ACHN (cell line): Measurements from ENCODE around the gene GNL2.
A peak's percentile ranks its signal among the peaks of the same experiment; 100 is the strongest.
"Not testable (repeated sequence)": the region's sequence is repeated elsewhere in the genome, so short reads cannot be mapped to it uniquely, and the experiment has no call there.

ENCODE experiments used
- DNase-seq: peaks from one replicate; pipeline ENCODE4 v3.0.0-alpha.2; 2015
- in situ Hi-C: cut with HindIII; loops from 2 replicates; pipeline ENCODE4 v1.10.0; 2017; ENCODE audit warnings: low sequenced_read_pairs, low pct_ligation_motif_present, low pct_unique_long_range_greater_than_20kb

GNL2 gene

GRCh38 chr1:37612186-37612585, 16.4 kb upstream of the GNL2 start:
- in situ Hi-C loops: no loop called here
- no peak for DNase-seq

DNA sequence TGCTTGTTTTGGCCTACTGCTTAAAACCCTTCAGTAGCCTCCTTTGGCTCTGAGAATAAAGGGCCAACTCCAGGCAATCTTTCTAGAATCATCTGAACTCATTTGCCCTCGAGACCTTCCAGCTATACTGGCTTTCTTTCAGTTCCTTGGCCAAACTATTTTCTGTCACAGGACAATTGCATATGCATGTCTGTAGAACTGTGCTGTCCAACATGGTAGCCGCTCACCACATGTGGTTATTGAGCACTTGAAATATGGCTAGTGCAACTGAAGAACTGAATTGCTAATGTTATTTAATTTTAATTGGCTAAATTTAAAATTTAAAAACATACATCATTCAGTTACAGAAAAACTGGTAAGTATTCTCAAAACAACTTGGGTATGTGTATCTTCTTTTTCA, 14.3 kb upstream of the GNL2 start:
- no peak for DNase-seq

DNA sequence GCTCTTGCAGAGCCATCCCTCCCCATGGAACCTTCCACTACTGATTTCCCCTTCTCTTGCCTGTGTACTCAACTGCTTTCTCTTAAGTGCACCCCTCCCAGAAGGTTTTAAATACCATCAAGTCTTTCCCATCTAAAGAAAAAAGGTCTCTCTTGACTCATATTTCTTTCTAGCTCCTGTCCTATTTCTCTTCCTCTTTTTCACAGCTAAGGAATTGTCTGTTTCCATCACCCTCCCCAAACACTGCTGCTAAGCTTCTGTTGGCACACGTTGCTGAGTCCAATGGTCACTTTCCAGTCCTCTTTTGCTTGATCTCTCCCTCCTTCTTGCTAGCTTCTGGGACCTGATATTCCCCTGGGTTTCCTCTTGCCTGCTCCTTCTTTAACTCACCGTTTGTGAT, 13.3 kb upstream of the GNL2 start:
- in situ Hi-C loops: no loop called here
- DNase-seq: no peak

More for the DNA sequence above, 14.3 kb upstream of the GNL2 start:
- in situ Hi-C loops: no loop called here

GRCh38 chr1:37606481-37607263, 10.9 kb upstream of the GNL2 start:
- in situ Hi-C loops: no loop called here
- no peak for DNase-seq

DNA sequence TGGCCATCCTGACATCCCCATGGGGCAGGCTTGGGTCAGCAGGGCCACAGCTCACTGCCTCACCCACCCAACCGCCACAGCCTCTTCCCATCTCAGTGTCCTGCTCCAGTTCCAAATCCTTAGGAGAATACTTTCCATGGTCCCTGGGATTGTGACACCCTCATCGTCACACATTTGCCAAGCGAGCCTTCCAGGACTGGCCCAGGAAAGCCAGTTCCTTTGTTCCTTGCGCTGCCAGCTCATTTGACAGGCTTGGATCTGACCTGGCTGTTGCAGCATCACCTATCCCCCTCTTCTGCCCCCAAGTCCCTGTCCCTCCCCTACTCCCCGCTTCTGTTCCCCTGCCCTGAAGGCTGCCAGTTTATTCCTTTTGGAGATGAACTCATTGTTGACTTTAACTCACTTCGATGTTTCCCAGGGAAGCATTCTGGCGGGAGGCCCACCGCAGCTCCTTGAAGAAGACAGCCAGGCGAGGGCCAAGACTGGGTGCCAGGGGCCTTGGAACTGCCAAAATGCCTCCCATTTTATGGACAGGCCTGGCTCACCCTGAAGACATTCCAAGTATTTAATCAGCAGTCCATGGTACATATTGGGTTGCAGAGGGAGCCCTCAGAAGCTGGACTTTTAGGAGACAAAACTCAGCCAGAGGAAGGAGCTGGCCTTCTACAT, 10.2 kb upstream of the GNL2 start:
- in situ Hi-C loops: no loop called here
- no peak for DNase-seq

GRCh38 chr1:37605061-37605650, 9.4 kb upstream of the GNL2 start:
- in situ Hi-C loops: no loop called here
- no peak for DNase-seq

DNA sequence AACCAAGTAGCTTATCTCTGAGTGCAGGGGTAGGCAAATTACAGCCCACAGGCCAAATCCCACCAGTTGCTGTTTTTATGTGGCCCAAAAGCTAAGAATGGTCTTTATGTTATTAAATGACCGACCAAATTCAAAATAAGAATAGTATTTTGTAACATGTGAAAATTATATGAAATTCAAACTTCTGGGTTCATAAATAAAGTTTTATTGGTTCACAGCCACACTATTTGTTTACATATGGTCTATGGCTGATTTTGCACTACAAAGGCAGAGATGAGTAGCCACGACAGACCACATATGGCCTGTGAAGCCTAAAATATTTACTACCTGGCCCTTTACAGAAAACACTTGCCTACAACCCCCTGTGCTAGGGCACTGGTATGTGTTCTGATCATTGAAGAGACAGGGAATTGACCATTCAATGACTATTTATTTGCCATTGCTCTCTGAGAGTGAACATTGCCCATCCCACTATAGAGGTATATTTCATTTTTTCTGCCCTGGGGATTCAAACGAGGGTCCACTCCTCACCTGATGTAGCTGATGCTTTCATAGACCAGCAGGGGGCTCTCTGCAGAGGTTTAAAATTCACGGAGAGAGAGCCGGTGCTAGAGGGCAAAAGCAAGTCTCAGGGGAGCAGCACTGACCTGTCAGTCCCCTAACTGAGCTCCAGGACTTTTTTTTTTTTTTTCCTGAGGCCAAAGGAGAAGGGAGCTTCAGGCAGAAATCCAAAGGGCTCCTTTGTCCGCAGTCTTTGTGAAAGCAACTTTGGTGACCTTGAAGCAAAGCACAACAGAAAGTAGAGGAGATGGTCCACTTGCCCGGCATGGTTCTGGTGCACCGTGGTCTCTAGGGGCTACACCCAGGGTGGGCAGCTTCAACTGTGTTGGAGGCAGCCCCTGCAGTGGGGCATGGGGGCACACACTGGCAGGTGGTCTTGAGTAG, 7.3 kb upstream of the GNL2 start:
- DNase-seq: peak; percentile 50
- in situ Hi-C loops: no loop called here

DNA sequence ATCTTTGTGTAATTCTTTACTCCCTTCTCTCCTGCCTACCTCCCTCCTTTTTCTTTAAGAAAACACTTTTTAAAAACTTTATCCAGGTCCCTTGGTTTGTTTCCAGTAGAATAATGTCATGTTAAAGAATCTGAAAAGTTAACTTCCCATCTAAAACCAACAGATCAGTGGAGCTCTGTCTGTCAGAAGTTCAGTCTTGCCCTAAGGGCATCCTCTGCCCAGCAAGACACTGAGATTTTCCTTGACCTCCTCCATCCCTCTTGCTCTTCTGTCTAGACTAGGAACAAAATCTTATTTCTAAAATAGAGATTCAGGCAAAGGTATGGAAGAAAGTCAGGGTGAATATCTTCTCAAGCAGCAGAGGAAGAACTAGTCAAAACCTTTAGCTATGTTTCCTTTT, 5.7 kb upstream of the GNL2 start:
- DNase-seq: no peak

GRCh38 chr1:37599940-37600339, 4.2 kb upstream of the GNL2 start:
- in situ Hi-C loops: no loop called here
- DNase-seq: no peak

More for the DNA sequence above, 5.7 kb upstream of the GNL2 start:
- in situ Hi-C loops: no loop called here

- no peak for DNase-seq
- in situ Hi-C loops: no loop called here
These were observed 488 bp upstream of the GNL2 start for GRCh38 chr1:37596182-37596667.

- DNase-seq: no peak
- in situ Hi-C loops: no loop called here
These were observed 2.0 kb downstream of the GNL2 start for GRCh38 chr1:37593726-37594125.

DNA sequence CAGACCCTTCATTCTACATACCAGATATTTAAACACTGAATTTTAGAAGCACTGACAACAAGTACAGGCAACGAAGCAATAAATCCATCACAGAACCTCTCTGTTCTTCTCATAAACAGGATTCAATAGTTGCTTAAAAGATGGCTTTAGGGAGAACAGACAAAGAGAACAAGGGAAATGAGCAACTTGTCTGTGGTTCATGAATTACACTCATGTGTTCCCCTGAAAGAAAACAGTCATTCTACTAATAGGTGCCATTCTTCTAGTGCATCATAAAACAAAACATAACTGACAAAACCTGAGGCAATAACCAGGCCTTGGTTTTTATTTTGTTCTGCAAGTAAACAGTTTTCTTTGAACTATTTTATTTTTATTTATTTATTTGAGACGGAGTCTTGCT, 6.8 kb downstream of the GNL2 start:
- in situ Hi-C loops: no loop called here
- no peak for DNase-seq

DNA sequence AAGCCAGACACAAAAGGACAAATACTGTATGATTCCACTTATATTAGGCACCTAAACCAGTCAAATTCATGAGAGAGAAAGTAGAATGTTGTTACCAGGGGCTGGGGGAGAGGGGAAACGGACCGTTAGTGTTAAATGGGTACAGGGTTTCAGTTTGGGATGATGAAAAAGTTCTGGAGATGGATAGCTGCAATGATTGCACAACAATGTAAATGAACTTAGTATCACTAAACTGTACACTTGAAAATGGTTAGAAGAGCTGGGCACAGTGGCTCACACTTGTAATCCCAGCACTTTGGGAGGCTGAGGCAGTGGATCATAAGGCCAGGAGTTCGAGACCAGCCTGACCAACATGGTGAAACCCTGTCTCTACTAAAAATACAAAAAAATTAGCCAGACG, 11.2 kb downstream of the GNL2 start:
- in situ Hi-C loops: not testable (repeated sequence)

DNA sequence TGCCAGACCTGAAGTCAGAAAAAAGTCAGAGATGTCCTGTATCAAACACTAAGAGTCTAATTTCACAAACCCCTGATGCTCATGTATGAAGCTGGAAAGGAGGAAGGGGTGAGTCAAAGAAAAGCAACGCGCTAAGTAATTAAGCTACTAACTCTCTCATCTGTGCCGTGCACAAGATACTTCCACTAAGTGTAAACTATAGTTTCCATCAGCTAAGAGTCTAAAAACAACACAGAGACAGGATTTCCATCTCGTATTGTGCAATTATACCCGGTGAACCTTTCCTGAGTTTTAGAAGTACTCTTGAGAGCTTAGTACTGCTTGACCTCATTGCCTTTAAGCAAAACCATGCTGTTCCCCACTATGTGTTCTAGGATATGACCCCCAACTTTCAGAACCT, 20.0 kb downstream of the GNL2 start:
- no peak for DNase-seq
- in situ Hi-C loops: no loop called here

More for the DNA sequence above, 11.2 kb downstream of the GNL2 start:
- DNase-seq: not testable (repeated sequence)

GRCh38 chr1:37574834-37575480, 20.8 kb downstream of the GNL2 start:
- in situ Hi-C loops: no loop called here
- DNase-seq: no peak

- no peak for DNase-seq
These were observed 25.0 kb downstream of the GNL2 start for GRCh38 chr1:37570528-37571334.

GRCh38 chr1:37567023-37567422, 28.7 kb downstream of the GNL2 start:
- DNase-seq: no peak
- in situ Hi-C loops: no loop called here

More at GRCh38 chr1:37570528-37571334, 25.0 kb downstream of the GNL2 start:
- in situ Hi-C loops: no loop called here
